ENCODE measurements around the gene SPTLC1.

Gene SPTLC1

DNA sequence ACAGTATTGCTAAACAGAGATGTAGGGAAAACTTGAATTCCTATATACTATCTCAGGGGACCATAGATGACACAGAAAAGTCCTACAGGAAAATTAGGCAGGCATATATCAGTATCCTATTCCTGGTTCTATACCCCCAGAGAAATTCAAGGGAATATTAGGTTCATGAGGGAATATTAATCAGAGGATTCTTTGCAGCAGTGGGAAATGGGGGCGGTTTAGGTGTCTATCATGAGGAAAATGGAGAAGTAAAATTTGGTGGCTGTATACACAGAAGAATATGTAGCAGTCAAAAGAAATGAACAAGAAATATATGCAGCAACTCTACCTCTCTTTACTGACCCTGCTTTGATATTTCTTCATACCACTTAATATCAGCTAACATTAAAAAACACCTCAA lies 20.0 kb downstream of the SPTLC1 start:
- DNase-seq (ENCODE audit: low read depth in 4 of 4, low spot score in 1 of 4): no peak

DNA sequence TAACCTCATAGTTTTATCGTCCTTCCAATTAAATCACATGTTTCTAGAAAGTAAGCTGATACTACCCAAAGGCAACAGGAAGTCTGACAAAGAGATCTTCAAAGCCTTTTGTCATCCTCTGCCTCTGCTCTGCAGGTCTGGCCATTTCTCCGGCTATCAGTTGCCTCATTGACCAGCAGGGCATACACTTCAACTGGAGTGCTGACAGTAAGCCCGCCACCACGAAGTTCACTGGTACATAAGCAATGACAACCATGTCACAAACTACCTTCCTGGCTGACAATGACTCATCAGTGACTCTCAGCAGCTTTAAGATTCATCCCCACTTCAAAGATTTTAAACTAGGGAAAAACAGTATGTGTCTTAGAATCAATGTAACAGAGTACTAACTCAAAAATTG lies 20.6 kb downstream of the SPTLC1 start:
- DNase-seq (ENCODE audit: low read depth in 4 of 4, low spot score in 1 of 4): peak in 2 of 4 experiments; percentile 13 to 20

DNA sequence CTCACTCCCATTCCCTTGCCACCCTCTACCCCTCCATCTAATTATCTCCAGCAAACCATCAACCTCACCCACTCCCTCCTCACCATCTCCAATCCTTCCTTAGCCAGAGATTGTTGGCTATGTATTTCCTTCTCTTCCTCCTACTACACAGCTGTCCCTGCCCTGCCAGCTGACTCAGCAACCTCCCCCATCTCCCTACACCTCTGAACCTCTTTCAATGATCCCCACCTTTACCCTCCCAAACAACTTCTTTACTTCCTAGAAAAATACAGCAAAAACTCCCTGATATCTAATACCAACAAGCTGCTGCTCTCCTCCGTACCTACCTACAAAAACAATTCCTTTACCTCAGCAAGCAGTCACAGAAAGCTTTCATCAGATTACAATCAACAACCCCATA lies 37.3 kb downstream of the SPTLC1 start:
- no peak for DNase-seq (ENCODE audit: low read depth in 4 of 4, low spot score in 1 of 4)

DNA sequence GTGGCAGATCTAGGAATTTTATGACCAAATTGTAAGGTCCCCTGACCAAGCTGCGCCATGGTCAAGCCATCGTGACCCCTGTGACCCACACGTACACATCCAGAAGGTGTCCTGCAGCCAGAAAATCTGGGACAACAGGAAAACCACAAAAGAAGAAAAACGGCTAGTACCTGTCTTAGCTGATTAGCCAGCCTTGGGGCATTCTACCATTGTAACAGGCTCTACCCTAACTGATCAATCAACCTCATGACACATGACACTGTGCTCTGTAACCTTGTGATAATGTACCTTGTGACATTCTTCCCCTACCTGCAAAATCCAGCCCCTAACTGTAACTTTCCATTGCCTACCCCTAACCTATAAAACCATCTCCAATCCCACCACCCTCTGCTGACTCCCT lies 43.6 kb downstream of the SPTLC1 start:
- no peak for DNase-seq (ENCODE audit: low read depth in 4 of 4, low spot score in 1 of 4)

DNA sequence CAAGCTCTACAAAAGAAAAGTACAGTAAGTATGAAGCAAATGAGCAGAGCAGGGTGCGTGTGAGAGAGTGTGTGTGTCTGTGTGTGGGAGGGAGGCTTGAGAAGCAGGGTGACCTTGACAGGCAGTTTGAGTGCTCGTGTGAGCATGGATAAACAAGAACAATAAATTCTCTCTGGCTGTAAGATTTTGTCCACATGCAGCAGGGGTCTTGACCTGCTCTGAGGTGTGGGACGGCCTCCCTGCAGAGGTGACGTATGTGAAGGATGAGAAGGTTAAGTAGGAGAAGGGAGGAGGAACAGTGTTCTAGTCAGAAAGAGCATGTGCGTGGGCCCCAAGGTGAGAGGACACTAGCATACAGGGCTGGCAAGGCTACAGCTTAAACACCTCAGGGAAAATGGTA lies 49.0 kb downstream of the SPTLC1 start:
- DNase-seq (ENCODE audit: low read depth in 4 of 4, low spot score in 1 of 4): no peak

DNA sequence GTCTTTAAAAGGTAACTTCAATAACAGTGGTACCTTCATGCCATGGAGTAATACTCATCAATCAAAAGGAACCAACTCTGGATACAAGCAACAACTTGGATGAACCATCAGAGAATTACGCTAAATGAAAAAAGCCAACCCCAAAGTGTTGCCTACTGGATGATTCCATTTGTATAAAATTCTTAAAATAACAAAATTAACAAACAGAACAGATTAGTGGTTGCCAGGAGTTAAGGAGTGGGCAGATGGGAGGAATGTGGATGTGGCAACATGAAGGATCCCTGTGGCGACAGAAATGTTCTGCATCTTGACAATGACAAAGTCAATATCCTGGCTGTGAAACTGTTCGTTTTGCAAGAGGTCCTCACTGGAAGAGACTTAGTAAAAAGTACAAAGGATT lies 50.5 kb downstream of the SPTLC1 start:
- DNase-seq (ENCODE audit: low read depth in 4 of 4, low spot score in 1 of 4): no peak

DNA sequence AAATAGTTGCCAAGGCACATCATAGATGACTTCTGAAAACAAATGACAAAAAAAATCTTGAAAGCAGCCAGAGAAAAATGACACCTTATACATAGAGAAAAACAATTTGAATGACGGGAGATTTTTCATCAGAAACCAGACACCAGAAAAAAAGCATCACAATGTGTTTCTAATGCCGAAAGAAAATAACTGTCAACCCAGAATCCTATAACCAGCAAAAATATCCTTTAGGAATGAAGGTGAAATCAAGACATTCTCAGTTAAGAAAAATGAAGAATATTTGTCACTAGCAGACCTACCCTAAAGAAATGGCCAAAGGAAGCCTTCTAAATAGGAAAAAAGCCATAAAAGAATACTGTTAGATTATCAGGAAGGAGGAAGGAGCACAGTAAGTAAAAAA lies 54.0 kb downstream of the SPTLC1 start:
- no peak for DNase-seq (ENCODE audit: low read depth in 4 of 4, low spot score in 1 of 4)

DNA sequence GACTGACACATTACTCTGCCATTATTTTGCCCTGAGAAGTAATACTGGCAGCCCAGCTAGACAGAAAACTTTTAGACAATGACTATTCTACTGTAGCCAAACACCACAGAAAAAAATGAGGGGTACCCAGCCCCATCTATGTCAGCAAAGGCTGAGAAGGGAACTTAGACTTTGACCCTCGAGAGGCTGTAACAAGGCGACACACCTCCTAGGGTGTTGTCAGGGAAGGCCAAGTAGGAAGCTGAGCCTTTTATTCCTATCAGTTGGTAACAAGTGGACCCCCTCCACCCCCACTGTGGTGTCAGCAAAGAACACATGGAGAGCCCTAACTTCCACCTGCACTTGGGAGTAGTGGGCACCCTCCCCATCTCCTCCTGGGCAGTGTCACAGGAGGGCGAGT lies 55.6 kb downstream of the SPTLC1 start:
- DNase-seq (ENCODE audit: low read depth in 4 of 4, low spot score in 1 of 4): no peak

DNA sequence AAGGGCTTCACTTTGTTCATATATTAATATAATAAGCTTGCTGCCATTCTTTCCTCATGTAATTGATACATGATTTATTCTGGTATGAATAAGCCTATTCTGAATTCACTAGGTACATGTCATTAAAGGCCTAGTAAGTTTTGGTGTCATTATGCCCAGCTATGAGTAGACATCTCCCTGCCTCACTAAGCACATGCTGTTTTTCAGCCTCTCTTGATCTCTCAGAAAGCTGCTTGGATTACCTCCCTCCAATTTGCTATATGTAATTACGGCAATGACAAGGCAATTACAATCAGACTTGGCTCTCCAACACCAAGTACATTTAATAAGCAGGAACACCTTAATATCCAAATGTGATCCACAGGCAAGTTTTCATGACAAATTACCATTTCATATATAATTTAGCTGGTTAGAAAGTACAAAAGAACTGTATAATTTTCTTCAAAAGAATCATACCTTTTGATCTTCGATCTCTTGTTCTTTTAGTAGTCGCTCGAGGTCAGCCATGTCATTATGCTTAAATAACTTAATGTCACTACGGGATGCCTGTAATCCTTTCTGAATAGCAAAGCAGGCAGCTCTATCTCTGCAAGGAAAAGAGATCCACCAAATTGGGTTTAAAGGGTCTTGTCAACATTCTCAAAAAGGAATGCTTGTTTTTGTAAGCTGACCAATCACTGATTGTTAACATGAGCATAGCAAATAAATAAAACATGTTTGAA lies 56.3 kb downstream of the SPTLC1 start:
- DNase-seq (ENCODE audit: low read depth in 4 of 4, low spot score in 1 of 4): no peak

DNA sequence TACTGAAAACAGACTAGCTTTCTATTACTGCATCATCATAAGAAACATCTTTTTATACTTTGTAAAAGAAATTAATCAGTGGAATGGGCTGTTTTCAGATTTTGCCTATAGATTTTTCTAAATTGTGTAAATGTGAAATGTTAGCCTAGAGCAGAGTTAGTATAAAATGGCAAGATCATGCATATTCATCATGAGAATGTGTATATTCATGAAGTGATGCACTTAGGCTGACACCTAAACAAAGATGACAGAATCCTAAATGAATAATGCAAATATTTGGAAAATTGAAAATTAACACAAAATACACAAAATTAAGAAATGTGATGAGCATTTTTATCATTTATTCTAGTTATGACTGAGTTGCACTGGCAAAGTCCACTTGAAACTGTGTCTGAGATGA lies 57.2 kb downstream of the SPTLC1 start:
- no peak for DNase-seq (ENCODE audit: low read depth in 4 of 4, low spot score in 1 of 4)

DNA sequence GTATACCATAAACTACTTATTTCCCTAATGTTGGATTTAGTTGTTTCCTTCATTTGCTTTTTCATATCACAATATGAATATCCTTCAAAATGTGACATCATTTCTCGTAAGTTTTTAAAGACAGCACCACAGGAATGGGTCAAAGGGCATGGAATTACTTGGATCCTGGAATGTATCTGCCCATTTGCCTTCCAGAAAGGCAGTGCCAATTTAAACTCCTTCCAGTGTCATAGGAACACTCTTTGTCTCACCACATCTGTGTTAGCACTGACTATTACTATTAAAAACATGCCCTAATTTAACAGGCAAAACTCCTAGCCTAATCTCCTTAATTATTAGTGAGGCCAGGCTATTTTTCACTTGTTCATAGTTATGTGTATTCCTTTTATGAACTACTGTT lies 58.0 kb downstream of the SPTLC1 start:
- no peak for DNase-seq (ENCODE audit: low read depth in 4 of 4, low spot score in 1 of 4)

DNA sequence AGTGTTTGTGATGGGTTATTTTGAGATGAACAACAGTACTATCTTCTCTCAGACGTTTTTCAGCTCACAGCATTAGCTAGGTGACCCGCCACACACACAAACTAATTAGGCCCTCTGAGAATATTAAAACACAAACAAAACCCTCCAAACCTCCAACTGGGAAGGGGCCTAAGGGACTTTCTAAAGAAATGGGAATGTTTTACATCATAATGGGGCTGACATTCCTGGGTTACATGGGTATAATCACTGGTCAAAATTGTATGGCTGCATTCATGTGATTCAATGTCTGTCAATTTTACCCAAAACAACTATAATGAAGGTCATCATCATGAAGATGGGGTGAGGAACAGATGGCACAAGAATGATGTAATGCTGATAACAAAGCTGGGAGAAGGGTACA lies 59.6 kb downstream of the SPTLC1 start:
- DNase-seq (ENCODE audit: low read depth in 4 of 4, low spot score in 1 of 4): no peak

DNA sequence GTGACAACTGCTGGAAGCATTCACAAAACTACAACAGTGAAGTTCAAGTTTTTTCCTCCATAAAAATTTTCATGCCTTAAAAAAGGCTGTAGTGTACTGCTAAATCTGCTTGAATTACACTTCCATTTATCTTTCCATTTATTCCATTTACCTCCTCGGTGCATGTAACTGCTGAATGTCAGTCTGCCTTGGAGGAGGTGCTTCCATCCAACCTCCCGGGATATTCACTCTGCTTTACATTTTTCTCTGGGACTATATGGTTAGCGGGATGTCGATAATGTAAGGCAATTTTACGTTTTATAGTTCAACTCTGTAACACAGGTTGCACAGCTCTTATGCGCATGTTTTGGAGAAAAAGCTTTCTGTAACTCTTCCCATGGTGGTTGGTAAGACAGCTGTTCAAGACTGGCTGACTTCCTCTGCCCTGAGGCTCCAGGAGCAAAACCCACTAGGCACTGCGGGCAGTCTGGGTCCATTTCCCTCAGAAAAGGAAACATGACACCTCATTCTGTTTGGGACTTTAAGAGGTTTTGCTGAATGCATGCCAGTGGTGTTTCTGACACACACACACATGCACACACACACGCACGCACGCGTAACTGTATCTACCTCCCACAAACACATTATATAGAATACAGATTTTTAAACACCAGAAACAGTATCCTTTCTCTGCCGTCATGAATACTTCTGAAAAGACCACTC lies 66.1 kb downstream of the SPTLC1 start:
- DNase-seq (ENCODE audit: low read depth in 4 of 4, low spot score in 1 of 4): no peak

DNA sequence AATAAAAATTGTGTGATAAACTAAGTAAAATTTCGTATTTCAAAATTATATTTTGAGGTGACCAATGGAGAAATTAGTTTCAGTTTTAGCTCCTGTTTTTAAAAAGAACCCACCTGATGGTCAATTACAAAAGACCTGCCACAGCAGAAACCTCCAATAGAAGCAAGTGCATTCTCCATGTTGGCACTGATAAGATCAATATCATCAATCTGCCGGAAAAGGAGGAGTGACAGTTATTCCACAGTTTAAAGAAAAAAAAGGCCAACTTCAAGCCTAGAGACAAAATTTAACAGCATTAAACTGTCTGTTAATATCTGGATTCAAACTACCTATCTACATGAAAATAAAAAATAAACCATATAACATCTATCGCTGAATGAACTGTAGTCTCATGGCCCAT lies 67.7 kb downstream of the SPTLC1 start:
- no peak for DNase-seq (ENCODE audit: low read depth in 4 of 4, low spot score in 1 of 4)

DNA sequence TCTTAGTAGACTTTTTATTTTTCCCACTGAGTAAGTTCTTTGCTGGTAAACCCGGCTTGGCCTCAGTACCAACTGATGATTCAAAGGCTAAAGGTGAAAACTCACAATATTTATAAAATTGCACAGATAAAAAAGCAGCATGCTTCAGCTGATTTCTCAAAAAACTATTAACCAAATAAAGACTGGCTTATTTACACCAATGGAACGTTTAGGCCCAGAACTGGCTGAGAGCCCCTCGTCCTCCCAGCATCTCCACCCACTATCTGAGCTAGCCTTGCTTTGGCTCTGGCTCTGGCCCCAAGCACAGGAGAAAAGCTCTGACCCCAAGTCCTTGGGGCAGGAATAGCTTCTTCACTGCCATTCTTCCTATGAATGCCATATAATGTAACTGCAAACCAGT lies 68.5 kb downstream of the SPTLC1 start:
- no peak for DNase-seq (ENCODE audit: low read depth in 4 of 4, low spot score in 1 of 4)

DNA sequence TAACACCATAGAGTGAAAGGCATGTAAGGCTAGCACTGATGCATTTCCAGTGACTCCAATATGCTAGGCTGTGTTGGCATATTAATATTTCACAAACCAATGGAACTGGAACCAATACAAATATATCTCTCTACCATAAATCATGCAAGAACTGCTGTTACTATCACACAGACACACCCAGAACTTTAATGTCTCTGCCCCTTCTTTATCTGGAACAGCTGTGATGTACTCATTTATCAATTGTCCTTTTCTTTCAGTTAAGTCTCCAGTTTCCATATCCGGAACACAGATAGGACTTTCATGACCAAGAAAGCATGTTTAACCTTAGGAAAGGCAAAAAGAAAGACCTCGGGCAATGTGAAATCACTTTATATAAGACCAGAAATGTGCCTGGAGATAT lies 70.3 kb downstream of the SPTLC1 start:
- DNase-seq (ENCODE audit: low read depth in 4 of 4, low spot score in 1 of 4): no peak

DNA sequence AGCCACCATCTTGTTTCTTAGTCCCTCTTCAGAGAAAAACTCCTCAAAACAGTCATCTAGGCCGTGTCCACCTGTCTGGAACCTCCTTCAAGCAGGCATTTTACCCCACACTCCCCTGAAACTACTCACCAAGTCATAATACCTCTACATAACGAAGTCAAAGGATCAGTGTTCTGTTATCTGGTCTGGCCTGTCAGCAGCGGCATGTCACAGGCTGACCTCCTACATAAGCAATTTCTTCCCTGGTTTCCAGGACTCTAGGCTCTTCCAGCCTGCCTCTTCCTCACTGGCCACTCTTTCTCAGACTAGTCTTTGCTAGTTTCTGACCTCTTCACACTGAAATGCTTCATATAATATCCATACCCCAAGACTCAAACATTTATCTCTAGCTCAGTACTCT lies 72.2 kb downstream of the SPTLC1 start:
- no peak for DNase-seq (ENCODE audit: low read depth in 4 of 4, low spot score in 1 of 4)

DNA sequence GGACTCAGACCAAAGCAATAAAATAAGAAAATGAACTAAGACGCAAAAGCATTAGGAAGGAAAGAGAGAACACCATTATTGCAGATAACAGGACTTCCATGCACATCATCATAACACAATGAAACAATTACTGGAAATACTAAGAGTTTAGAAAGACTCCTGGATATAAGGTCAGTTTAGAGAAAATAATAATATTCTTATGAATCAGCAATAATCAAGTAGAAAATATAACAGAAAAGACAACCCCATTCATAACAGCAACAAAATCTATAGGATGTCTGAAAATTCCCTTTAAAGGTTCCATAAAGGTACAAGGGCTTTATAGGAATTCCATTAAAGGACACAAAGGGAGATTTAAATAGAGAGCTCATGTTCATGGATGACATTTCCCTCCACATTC lies 73.0 kb downstream of the SPTLC1 start:
- no peak for DNase-seq (ENCODE audit: low read depth in 4 of 4, low spot score in 1 of 4)

DNA sequence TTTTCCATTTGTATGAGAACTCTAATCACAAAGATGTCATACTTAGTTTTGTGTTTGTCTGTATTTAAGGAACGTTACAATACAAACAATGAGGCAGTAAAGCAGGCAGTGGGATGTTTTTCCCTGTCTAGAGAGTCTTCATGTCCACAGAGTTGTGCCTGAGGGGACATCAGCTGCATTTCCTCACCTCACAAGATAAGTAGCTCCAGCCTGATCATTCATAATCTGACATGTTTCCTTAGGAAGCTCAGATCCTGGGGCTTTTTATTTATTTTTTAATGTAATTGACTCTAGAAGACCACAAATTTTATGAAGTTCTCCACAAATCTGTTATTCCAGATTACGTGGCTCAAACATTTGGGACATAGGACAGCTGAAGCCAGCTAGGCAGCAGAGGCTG lies 78.5 kb downstream of the SPTLC1 start:
- DNase-seq (ENCODE audit: low read depth in 4 of 4, low spot score in 1 of 4): no peak

DNA sequence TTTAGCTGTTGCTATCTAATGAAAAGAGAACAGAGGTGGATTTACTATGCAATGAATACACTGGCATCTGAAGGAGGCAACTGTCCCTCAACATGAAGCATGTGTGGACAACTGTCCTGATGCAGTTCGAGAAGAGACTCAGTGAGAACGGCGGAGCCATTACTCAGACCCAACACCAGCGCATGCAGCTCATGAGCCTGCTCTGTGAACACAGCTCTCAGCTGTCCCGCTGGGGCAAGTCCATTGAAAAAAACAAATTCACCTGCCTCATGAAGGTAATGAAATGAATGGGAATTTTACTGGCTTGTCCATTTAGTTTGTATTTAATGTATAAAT lies 78.8 kb downstream of the SPTLC1 start:
- no peak for DNase-seq (ENCODE audit: low read depth in 4 of 4, low spot score in 1 of 4)

DNA sequence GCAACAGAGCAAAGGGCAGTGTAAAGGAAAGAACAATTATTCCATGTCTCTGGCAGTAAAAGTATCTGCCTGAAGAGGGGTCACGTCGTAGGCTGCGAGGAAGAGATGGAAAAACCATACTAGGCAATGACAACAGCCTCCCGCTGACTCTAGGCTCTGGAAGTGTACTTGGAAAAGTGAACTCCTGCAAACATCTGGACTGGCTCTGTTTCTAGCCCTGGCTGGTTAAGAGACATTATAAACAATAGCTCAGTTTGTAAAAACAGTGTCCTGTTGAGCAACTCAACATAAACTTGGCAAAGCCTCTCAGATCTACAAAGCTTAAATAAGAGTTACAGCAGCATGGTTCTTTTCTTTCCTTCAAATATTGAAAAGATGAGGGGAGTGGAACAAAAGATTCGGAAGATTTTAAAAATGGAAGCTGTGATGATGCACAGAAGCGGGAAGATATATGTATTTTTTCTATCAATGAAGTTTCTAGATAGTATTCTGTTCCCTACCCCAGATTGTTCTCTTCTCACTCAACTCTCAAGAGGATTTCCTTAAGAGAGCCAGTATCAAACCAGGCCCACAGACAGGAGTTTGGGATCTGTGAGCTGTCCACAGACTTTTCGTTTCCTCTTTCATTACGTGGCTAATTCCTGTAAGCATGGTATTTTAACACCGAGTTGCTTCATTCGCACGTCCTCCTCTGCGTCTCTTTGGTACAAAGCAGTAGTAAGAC lies 79.4 kb downstream of the SPTLC1 start:
- DNase-seq (ENCODE audit: low read depth in 4 of 4, low spot score in 1 of 4): no peak

DNA sequence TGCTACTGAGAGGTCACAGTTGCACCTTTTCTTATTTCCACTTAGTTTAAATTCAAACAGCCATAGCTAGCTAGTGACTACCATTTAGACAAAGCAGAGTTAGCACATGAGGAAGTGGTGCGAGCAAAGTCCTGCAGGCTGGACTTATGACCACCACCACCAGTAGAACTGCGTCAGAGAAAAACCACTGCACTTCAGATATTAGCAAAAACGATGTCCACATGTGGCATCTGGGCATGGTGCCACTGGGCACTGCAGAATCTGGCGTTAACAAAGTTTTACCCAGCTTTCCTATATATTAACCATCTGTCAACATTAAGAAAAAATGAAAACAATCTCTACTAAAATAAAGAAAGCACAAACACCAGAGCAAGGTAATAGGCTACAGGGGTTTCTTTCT lies 80.1 kb downstream of the SPTLC1 start:
- DNase-seq (ENCODE audit: low read depth in 4 of 4, low spot score in 1 of 4): no peak

DNA sequence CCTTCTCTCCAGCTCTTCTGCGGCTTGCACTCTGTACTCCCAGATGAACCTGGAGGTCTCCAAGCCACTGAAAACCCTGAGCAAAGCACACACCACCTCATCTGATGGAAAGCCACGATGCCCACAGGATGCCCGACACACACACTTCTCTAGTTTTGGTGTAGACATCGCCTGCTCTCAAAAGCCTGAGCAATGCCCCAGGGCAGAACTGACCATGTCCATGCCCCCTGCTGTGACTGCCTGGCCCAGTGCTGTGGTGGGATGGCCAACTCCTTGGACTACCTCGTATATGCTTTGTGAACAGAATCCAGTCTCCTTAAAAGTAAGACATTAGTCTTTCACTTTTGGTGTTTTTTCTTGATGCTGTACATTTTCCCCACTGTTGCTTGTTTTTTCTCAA lies 81.2 kb downstream of the SPTLC1 start:
- no peak for DNase-seq (ENCODE audit: low read depth in 4 of 4, low spot score in 1 of 4)
